ENCODE data around the gene MBOAT2.

Gene MBOAT2

GRCh38 chr2:9013403-9013802 is 9.9 kb upstream of the MBOAT2 start:
- Histone ChIP-seq H3K4me3 (replicated peaks; ENCODE audit: low read depth, low read length) (no peak overlapping the region), H3K27me3 (replicated peaks; ENCODE audit: control insufficient read depth, insufficient read depth, low read length) (no peaks in the 10 kb centered on the region), H3K36me3 (ENCODE audit: control insufficient read depth, insufficient read depth, low read length) (no peaks in the 10 kb centered on the region)
- TF ChIP-seq, protein P1, sequence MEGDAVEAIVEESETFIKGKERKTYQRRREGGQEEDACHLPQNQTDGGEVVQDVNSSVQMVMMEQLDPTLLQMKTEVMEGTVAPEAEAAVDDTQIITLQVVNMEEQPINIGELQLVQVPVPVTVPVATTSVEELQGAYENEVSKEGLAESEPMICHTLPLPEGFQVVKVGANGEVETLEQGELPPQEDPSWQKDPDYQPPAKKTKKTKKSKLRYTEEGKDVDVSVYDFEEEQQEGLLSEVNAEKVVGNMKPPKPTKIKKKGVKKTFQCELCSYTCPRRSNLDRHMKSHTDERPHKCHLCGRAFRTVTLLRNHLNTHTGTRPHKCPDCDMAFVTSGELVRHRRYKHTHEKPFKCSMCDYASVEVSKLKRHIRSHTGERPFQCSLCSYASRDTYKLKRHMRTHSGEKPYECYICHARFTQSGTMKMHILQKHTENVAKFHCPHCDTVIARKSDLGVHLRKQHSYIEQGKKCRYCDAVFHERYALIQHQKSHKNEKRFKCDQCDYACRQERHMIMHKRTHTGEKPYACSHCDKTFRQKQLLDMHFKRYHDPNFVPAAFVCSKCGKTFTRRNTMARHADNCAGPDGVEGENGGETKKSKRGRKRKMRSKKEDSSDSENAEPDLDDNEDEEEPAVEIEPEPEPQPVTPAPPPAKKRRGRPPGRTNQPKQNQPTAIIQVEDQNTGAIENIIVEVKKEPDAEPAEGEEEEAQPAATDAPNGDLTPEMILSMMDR (IDR thresholded peaks at IDR 0.05; ENCODE audit: insufficient read depth, low read length, poor library complexity, severe bottlenecking), result no peak
- no peak for DNase-seq (ENCODE audit: extremely low read depth, insufficient read length)

- TF ChIP-seq, protein P1 (IDR thresholded peaks at IDR 0.05; ENCODE audit: insufficient read depth, low read length, poor library complexity, severe bottlenecking), result no peak
- Histone ChIP-seq H3K4me3 (replicated peaks; ENCODE audit: low read depth, low read length) (no peak overlapping the region), H3K27me3 (replicated peaks; ENCODE audit: control insufficient read depth, insufficient read depth, low read length) (no peaks in the 10 kb centered on the region), H3K36me3 (ENCODE audit: control insufficient read depth, insufficient read depth, low read length) (no peaks in the 10 kb centered on the region)
- DNase-seq (ENCODE audit: extremely low read depth, insufficient read length), result no peak
Measured at GRCh38 chr2:9010866-9011265, 7.4 kb upstream of the MBOAT2 start.

DNA sequence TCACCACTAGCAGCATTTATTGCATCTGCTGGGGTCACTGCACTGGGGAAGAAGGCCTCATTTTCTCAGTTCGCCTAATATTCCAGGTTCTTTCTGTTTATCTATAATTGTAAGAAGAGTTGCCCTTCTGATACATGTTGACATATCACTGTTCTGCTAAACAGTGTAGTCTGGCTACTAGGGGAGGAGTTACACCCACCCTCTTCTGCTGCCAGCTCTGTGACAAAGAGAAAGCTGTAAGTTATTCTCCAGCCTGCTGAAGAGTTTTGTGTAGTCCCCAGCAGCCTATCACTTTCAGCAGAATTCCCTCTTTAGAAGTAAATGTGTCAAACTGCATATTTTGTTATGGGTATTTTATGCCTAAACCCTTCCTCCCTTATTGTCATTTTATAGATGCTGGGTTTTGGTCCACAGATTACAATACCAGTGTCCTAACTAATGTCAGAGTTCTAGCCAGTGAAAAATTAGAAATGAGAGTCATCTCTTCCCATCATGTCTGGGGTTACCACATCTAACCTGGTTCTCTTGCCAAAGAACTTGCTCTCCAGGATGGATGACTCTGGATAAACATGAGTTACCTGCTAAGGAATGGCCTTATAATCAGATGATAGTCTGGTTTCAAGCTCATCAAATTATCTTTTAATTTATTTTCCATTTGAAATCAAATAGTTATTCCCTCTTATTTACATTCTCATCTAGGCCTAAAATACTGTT is 5.6 kb upstream of the MBOAT2 start:
- Histone ChIP-seq H3K36me3 (ENCODE audit: control insufficient read depth, insufficient read depth, low read length) (no peaks in the 10 kb centered on the region), H3K4me3 (replicated peaks; ENCODE audit: low read depth, low read length) (no peak overlapping the region), H3K27me3 (replicated peaks; ENCODE audit: control insufficient read depth, insufficient read depth, low read length) (no peaks in the 10 kb centered on the region)
- no peak for DNase-seq (ENCODE audit: extremely low read depth, insufficient read length)
- TF ChIP-seq, protein P1 (IDR thresholded peaks at IDR 0.05; ENCODE audit: insufficient read depth, low read length, poor library complexity, severe bottlenecking), result no peak

DNA sequence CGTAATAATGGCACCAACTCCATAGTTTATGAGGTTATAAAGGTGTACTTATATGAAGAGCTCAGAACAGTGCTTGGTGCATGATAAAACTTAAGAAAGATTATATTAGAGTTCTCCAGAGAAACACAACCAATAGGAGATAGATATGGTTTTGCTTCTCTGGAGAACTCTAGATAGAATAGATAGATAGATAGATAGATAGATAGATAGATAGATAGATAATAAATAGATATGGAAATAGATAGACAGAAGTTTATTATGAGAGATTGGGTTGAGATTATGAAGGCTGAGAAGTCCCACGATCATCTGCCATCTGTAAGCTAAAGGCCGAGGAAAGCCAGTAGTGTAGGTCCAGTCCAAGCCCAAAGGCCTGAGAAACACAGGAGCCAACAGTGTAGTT is 2.9 kb upstream of the MBOAT2 start:
- TF ChIP-seq, protein P1 (IDR thresholded peaks at IDR 0.05; ENCODE audit: insufficient read depth, low read length, poor library complexity, severe bottlenecking), result no peak
- no peak overlapping the region for H3K4me3 ChIP-seq (replicated peaks; ENCODE audit: low read depth, low read length)

GRCh38 chr2:9004338-9005204 is 1.1 kb upstream of the MBOAT2 start:
- no peak for DNase-seq (ENCODE audit: extremely low read depth, insufficient read length)
- peak overlapping the region; percentile 68 for H3K4me3 ChIP-seq (replicated peaks; ENCODE audit: low read depth, low read length)
- TF ChIP-seq, protein P1 (IDR thresholded peaks at IDR 0.05; ENCODE audit: insufficient read depth, low read length, poor library complexity, severe bottlenecking), result no peak
- H3K27me3 ChIP-seq (replicated peaks; ENCODE audit: control insufficient read depth, insufficient read depth, low read length), result no peaks in the 10 kb centered on the region
- no peaks in the 10 kb centered on the region for H3K36me3 ChIP-seq (ENCODE audit: control insufficient read depth, insufficient read depth, low read length)

More for the DNA sequence above, 2.9 kb upstream of the MBOAT2 start:
- Histone ChIP-seq H3K36me3 (ENCODE audit: control insufficient read depth, insufficient read depth, low read length) (no peaks in the 10 kb centered on the region), H3K27me3 (replicated peaks; ENCODE audit: control insufficient read depth, insufficient read depth, low read length) (no peaks in the 10 kb centered on the region)
- no peak for DNase-seq (ENCODE audit: extremely low read depth, insufficient read length)
